B cell (primary cell): ENCODE data around the gene CDH5. TPM values are rescaled to one million over a fixed set of nuclear protein-coding genes. Genes with fewer than 3 reads are reported as not detected.

ENCODE experiments used
- ATAC-seq: fragments of 200-7000 bp; cut with Tn5 transposase; one replicate; pipeline ENCODE4 v1.10.0; 2021; ENCODE audit warnings: low read depth, mild to moderate bottlenecking, moderate number of reproducible peaks, moderate library complexity
- CTCF ChIA-PET: fragments of 350-600 bp; sonication (Branson Sonifier 250); formaldehyde crosslinking; loops from one replicate; lab custom pipeline; 2021; ENCODE audit warnings: antibody characterized with exemption, inconsistent platforms; lab: Charles Lee
- POLR2A ChIA-PET: fragments of 350-600 bp; sonication (Branson Sonifier 250); formaldehyde crosslinking; loops from one replicate; lab custom pipeline; 2021; ENCODE audit warnings: antibody characterized with exemption; lab: Charles Lee
- DNase-seq: peaks from one replicate; pipeline ENCODE4 v3.0.0; 2013
- H2AFZ ChIP-seq: 2 replicates; pipeline ENCODE4 v1.6.1; 2012; ENCODE audit warnings: mild to moderate bottlenecking, low read depth, low read length; ENCODE audit not compliant: insufficient read depth, poor library complexity, severe bottlenecking
- H3K27ac ChIP-seq, 2 donors: 1 replicate in 1 of 2; 2 replicates in 1 of 2; pipeline ENCODE4 v1.5.1; 2012 to 2013; ENCODE audit warnings: low read length in 2 of 2, mild to moderate bottlenecking in 2 of 2, moderate library complexity in 1 of 2
- H3K27me3 ChIP-seq, 4 experiments: fragments of 200-600 bp in 1 of 4; sonication (generic) in 1 of 4; replicated peaks in 1 of 4; 1 replicate in 2 of 4; 2 replicates in 2 of 4; pipeline versions ENCODE4 v1.6.1 to v1.7.0; 2013 to 2016; ENCODE audit warnings: low read length in 3 of 4, mild to moderate bottlenecking in 2 of 4, mixed read lengths in 1 of 4, moderate library complexity in 1 of 4; ENCODE audit not compliant: insufficient read depth in 4 of 4, control insufficient read depth in 3 of 4; ENCODE audit errors: control extremely low read depth in 1 of 4
- H3K36me3 ChIP-seq, 2 experiments: replicated peaks in 1 of 2; 1 replicate in 1 of 2; 2 replicates in 1 of 2; pipeline versions ENCODE4 v1.6.1 to v1.7.1; 2013; ENCODE audit warnings: low read length in 1 of 2; ENCODE audit not compliant: insufficient read depth in 2 of 2, control insufficient read depth in 1 of 2; ENCODE audit errors: control extremely low read depth in 1 of 2, extremely low read depth in 1 of 2
- H3K4me1 ChIP-seq, 2 donors: fragments of 200-600 bp in 1 of 2; sonication (generic) in 1 of 2; 1 replicate in 1 of 2; 2 replicates in 1 of 2; pipeline versions ENCODE4 v1.5.1 to v1.6.1; 2013 to 2017; ENCODE audit warnings: low read length in 2 of 2; ENCODE audit not compliant: control insufficient read depth in 2 of 2, insufficient read depth in 2 of 2
- H3K4me2 ChIP-seq: replicated peaks from 2 replicates; pipeline ENCODE3; 2012; ENCODE audit warnings: mild to moderate bottlenecking, low read depth, low read length; ENCODE audit not compliant: poor library complexity, severe bottlenecking
- H3K4me3 ChIP-seq, 5 experiments: fragments of 200-600 bp in 1 of 5; sonication (generic) in 1 of 5; 1 replicate in 3 of 5; 2 replicates in 2 of 5; pipeline versions ENCODE4 v1.5.1 to v1.7.0; 2011 to 2016; ENCODE audit warnings: low read length in 4 of 5, mild to moderate bottlenecking in 4 of 5, low read depth in 2 of 5, control low read depth in 1 of 5, moderate library complexity in 1 of 5; ENCODE audit not compliant: insufficient read depth in 1 of 5; ENCODE audit errors: control extremely low read depth in 1 of 5, extremely low read depth in 1 of 5
- H3K79me2 ChIP-seq: fragments of 200-600 bp; sonication (generic); one replicate; pipeline ENCODE4 v1.6.0; 2016; ENCODE audit warnings: low read length; ENCODE audit not compliant: control insufficient read depth, insufficient read depth
- H3K9ac ChIP-seq: fragments of 200-600 bp; sonication (generic); 2 replicates; pipeline ENCODE4 v1.6.1; 2017; ENCODE audit warnings: mild to moderate bottlenecking, low read length, moderate library complexity
- H3K9me3 ChIP-seq, 3 donors: one replicate each; pipeline versions ENCODE4 v1.6.1 to v1.7.1; 2013; ENCODE audit warnings: low read length in 2 of 3; ENCODE audit not compliant: control insufficient read depth in 2 of 3, insufficient read depth in 1 of 3; ENCODE audit errors: control extremely low read depth in 1 of 3
- H4K20me1 ChIP-seq: 2 replicates; pipeline ENCODE4 v1.6.0; 2012; ENCODE audit warnings: mild to moderate bottlenecking, low read length; ENCODE audit not compliant: insufficient read depth, control insufficient read depth, poor library complexity, severe bottlenecking
- H3K27ac Mint-ChIP-seq: one replicate; pipeline ENCODE4 v1.8.0; 2021; ENCODE audit warnings: mixed read lengths
- H3K27me3 Mint-ChIP-seq: one replicate; pipeline ENCODE4 v1.8.0; 2021; ENCODE audit warnings: mixed read lengths
- H3K4me1 Mint-ChIP-seq: one replicate; pipeline ENCODE4 v1.8.0; 2021; ENCODE audit warnings: mixed read lengths
- H3K4me3 Mint-ChIP-seq: one replicate; pipeline ENCODE4 v1.8.0; 2021; ENCODE audit warnings: mixed read lengths
- H3K9me3 Mint-ChIP-seq: one replicate; pipeline ENCODE4 v1.8.0; 2022; ENCODE audit warnings: mixed read lengths; ENCODE audit not compliant: insufficient read depth
- CTCF ChIP-seq: fragments of 200-600 bp; IDR thresholded peaks from one replicate; pipeline ENCODE4 v1.8.0; 2022; ENCODE audit warnings: antibody characterized with exemption, mild to moderate bottlenecking
- EZH2 ChIP-seq: IDR thresholded peaks from 2 replicates; pipeline ENCODE4 v1.6.1; 2012; ENCODE audit warnings: borderline replicate concordance, low read depth, mild to moderate bottlenecking, moderate library complexity, low read length; ENCODE audit not compliant: insufficient read depth, poor library complexity, severe bottlenecking
- WGBS: methylation state at CpG from one replicate; pipeline ENCODE4 v1.1.5; 2013; ENCODE audit warnings: missing lambda C conversion rate; ENCODE audit not compliant: insufficient coverage; 5-methylcytosine and 5-hydroxymethylcytosine counted together
- intact Hi-C: fragments of 100-400 bp; cut with micrococcal nuclease; formaldehyde crosslinking; loops from one replicate; pipeline ENCODE4 v1.10.0; 2022
- polyA plus RNA-seq: library from polyadenylated mRNA; depleted of rRNA; stranded (reverse); fragments of >200 nt; gene quantifications from 2 replicates; pipeline ENCODE4 v1.2.3, GENCODE V29; 2012
- total RNA-seq, 2 donors: library from RNA; stranded (reverse); fragments of 120-200 nt in 1 of 2; gene quantifications; 1 replicate in 1 of 2; 2 replicates in 1 of 2; pipeline versions ENCODE4 v1.2.3 to v1.2.4, GENCODE V29; 2013 to 2022

Gene CDH5
- total and polyA plus RNA-seq, 2 donors (not counting 1 experiment from before 2014, with no cell fraction given), result not detected

DNA sequence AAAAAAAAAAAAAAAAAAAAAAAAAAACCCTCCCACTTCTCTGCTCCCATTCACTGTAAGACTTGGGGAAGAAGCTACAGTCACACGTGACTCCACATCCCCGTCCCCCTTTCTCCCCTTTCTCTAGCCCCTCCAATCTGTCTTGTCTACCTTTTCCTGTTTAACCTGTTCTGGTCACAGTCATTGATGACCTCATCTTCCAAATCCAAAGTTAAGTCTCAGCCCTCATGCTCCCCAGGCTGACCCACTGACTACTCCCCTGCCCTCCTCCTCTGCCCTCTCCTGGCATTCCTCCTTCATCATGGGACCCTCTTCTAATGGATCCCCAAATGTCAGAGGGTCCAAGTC lies 1.6 kb upstream of the CDH5 start:
- no peak overlapping the region for H3K27ac ChIP-seq
- no peak for TF ChIP-seq EZH2
- no peak for TF ChIP-seq CTCF
- no peaks in the 10 kb centered on the region for H3K36me3 ChIP-seq
- H3K9ac ChIP-seq, result no peak overlapping the region
- H3K9me3 ChIP-seq, result no peaks in the 10 kb centered on the region
- no peak overlapping the region for H3K4me2 ChIP-seq
- no peak overlapping the region for H2AFZ ChIP-seq
- Mint-ChIP-seq H3K27me3 (peaks cover 51% of the 10 kb centered on the region), H3K9me3 (no peaks in the 10 kb centered on the region), H3K27ac (no peak overlapping the region), H3K4me3 (no peak overlapping the region), H3K4me1 (peaks cover 2% of the 10 kb centered on the region)
- ATAC-seq (no peak), DNase-seq (no peak)
- H3K4me1 ChIP-seq, result no peaks in the 10 kb centered on the region
- no peaks in the 10 kb centered on the region for H4K20me1 ChIP-seq
- intact Hi-C loops, result no loop called here
- H3K4me3 ChIP-seq, result no peak overlapping the region
- 50% methylated on average over 2 of the region's 2 CpGs for WGBS
- peaks cover 0 to 47% (median 5%) of the 10 kb centered on the region in 4 experiments for H3K27me3 ChIP-seq
- ChIA-PET CTCF (interaction anchor here (1.8 kb wide), 1 partner anchor 8 kb away, joined by 7 read pairs; no protein-coding TSS in a partner anchor), POLR2A (no interaction called here)
- no peaks in the 10 kb centered on the region for H3K79me2 ChIP-seq

- intact Hi-C loops, result no loop called here
Measured at GRCh38 chr16:66365651-66366050, 840 bp upstream of the CDH5 start.

More at GRCh38 chr16:66365651-66366050, 840 bp upstream of the CDH5 start:
- H3K9me3 Mint-ChIP-seq, result no peaks in the 10 kb centered on the region
- Histone ChIP-seq H3K4me3 (no peak overlapping the region), H3K79me2 (no peaks in the 10 kb centered on the region), H4K20me1 (no peaks in the 10 kb centered on the region), H3K4me2 (no peak overlapping the region), H3K4me1 (no peaks in the 10 kb centered on the region), H3K36me3 (no peaks in the 10 kb centered on the region), H3K27ac (no peak overlapping the region), H3K9me3 (no peaks in the 10 kb centered on the region), H2AFZ (no peak overlapping the region), H3K9ac (no peak overlapping the region), H3K27me3 (peaks cover 0 to 41% (median 5%) of the 10 kb centered on the region in 4 experiments)
- WGBS, result 82% methylated on average over 1 of the region's 4 CpGs
- TF ChIP-seq EZH2, result no peak
- no peak for TF ChIP-seq CTCF
- H3K27me3 Mint-ChIP-seq, result peaks cover 48% of the 10 kb centered on the region
- no peak overlapping the region for H3K27ac Mint-ChIP-seq
- POLR2A ChIA-PET, result no interaction called here
- H3K4me1 Mint-ChIP-seq, result peaks cover 2% of the 10 kb centered on the region
- DNase-seq (no peak), ATAC-seq (no peak)
- H3K4me3 Mint-ChIP-seq, result no peak overlapping the region
- CTCF ChIA-PET, result interaction anchor here (1.8 kb wide), 1 partner anchor 9 kb away, joined by 7 read pairs; no protein-coding TSS in a partner anchor
